Stomach (tissue), 4 donors: ENCODE results near the gene LRRC8A.

ENCODE experiments used
- CTCF ChIP-seq, 7 experiments: fragments of 450-650 bp in 4 of 7; fragments of 200-600 bp in 3 of 7; sonication (generic) in 3 of 7; IDR thresholded peaks; one replicate each; pipeline ENCODE4 v1.5.1; 2016 to 2019; ENCODE audit warnings: antibody characterized with exemption in 7 of 7, control low read depth in 2 of 7, mild to moderate bottlenecking in 1 of 7
- EP300 ChIP-seq: sonication (generic); formaldehyde crosslinking; IDR thresholded peaks from one replicate; pipeline ENCODE4 v1.6.1; 2017; ENCODE audit warnings: antibody characterized with exemption
- POLR2A ChIP-seq, 4 donors: fragments of 450-650 bp; IDR thresholded peaks; one replicate each; pipeline ENCODE4 v1.6.1; 2016; ENCODE audit warnings: antibody characterized with exemption in 4 of 4, control low read depth in 2 of 4, mild to moderate bottlenecking in 1 of 4, moderate library complexity in 1 of 4
- POLR2AphosphoS5 ChIP-seq, 3 donors: sonication (generic); formaldehyde crosslinking; IDR thresholded peaks; one replicate each; pipeline ENCODE4 v1.6.1; 2016; ENCODE audit warnings: antibody characterized with exemption in 3 of 3

DNA sequence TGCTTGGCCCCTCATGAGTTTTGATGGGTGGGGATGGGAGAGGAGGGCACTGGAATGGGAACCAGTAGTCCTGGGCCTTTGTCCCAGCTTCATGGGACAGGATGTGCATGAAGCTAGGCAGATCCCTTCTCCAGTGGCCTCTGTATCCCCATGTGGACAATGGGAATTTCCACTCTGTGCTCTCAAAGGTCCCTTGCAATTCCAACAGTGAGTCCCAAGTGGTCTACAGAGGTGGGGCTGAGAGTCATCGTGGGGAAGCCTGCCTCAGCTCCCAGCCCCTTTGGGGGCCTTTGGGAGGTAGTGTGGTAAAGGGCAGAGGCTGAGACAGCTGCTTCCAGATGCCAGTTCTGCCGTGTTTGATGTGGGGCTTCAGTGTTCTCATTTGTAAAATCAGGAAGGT is 37.0 kb downstream of the LRRC8A start:
- no peak for TF ChIP-seq POLR2AphosphoS5 (IDR thresholded peaks at IDR 0.05)
- no peak for TF ChIP-seq CTCF (IDR thresholded peaks at IDR 0.05)
- no peak for TF ChIP-seq POLR2A (IDR thresholded peaks at IDR 0.05)
- TF ChIP-seq EP300, result no peak
